ENCODE results near the gene ELF1. TPM values are rescaled to one million over a fixed set of nuclear protein-coding genes. Genes with fewer than 3 reads are reported as not detected.

The ELF1 gene
- total RNA-seq, 1 experiment from 2014 or later = 28.5 TPM

GRCh38 chr13:40923867-40924266 lies 95.2 kb downstream of the ELF1 start:
- Histone ChIP-seq H3K36me3 (ENCODE audit: control insufficient read depth, insufficient read depth, low read length) (no peaks in the 10 kb centered on the region), H3K27ac (ENCODE audit: low read length) (no peak overlapping the region), H3K27me3 (ENCODE audit: control insufficient read depth, insufficient read depth, low read length) (no peaks in the 10 kb centered on the region), H3K9me3 (ENCODE audit: control insufficient read depth, insufficient read depth, low read depth, low read length) (no peaks in the 10 kb centered on the region), H3K4me1 (ENCODE audit: control insufficient read depth, insufficient read depth, low read length) (peaks cover 12% of the 10 kb centered on the region), H3K4me3 (ENCODE audit: low read depth in 2 of 2, low read length in 2 of 2) (no peak overlapping the region)
- intact Hi-C loops (cut with micrococcal nuclease; ENCODE audit: unreplicated experiment) (no loop called here), in situ Hi-C loops (cut with HindIII; ENCODE audit: low pct_unique_long_range_greater_than_20kb, low sequenced_read_pairs) (no loop called here)
- ATAC-seq = no peak
- BruUV-seq (replicated peaks) = no TSS peak
- ChIA-PET CTCF (no interaction called here), POLR2A (no interaction called here)
- DNase-seq (ENCODE audit: low read depth, low spot score) = no peak
- TF ChIP-seq SIN3A (IDR thresholded peaks at IDR 0.05; ENCODE audit: borderline replicate concordance, insufficient read depth, low read depth, low read length) = no peak
- TF ChIP-seq POLR2AphosphoS5 (IDR thresholded peaks at IDR 0.05; ENCODE audit: low read depth, low read length) = no peak
- no peak for TF ChIP-seq CTCF (IDR thresholded peaks at IDR 0.05)
- no peak for TF ChIP-seq REST (IDR thresholded peaks at IDR 0.05; ENCODE audit: insufficient read depth in 1 of 2, low read depth in 2 of 2, low read length in 1 of 2)
- TF ChIP-seq TCF7L2 (IDR thresholded peaks at IDR 0.05; ENCODE audit: low read depth, low read length) = no peak

GRCh38 chr13:40922437-40923040 lies 96.6 kb downstream of the ELF1 start:
- Histone ChIP-seq H3K9me3 (ENCODE audit: control insufficient read depth, insufficient read depth, low read depth, low read length) (no peaks in the 10 kb centered on the region), H3K36me3 (ENCODE audit: control insufficient read depth, insufficient read depth, low read length) (no peaks in the 10 kb centered on the region), H3K4me3 (ENCODE audit: low read depth in 2 of 2, low read length in 2 of 2) (peak overlapping the region; percentile 22 to 40; a peak in 3 of 4 replicates), H3K27me3 (ENCODE audit: control insufficient read depth, insufficient read depth, low read length) (no peaks in the 10 kb centered on the region), H3K27ac (ENCODE audit: low read length) (peak overlapping the region; percentile 74), H3K4me1 (ENCODE audit: control insufficient read depth, insufficient read depth, low read length) (peaks cover 12% of the 10 kb centered on the region)
- ATAC-seq (peak; percentile 57), DNase-seq (ENCODE audit: low read depth, low spot score) (no peak)
- intact Hi-C loops (cut with micrococcal nuclease; ENCODE audit: unreplicated experiment) (no loop called here), in situ Hi-C loops (cut with HindIII; ENCODE audit: low pct_unique_long_range_greater_than_20kb, low sequenced_read_pairs) (no loop called here)
- no TSS peak for BruUV-seq (replicated peaks)
- TF ChIP-seq SIN3A (IDR thresholded peaks at IDR 0.05; ENCODE audit: borderline replicate concordance, insufficient read depth, low read depth, low read length) = no peak
- no peak for TF ChIP-seq REST (IDR thresholded peaks at IDR 0.05; ENCODE audit: insufficient read depth in 1 of 2, low read depth in 2 of 2, low read length in 1 of 2)
- no peak for TF ChIP-seq POLR2AphosphoS5 (IDR thresholded peaks at IDR 0.05; ENCODE audit: low read depth, low read length)
- TF ChIP-seq CTCF (IDR thresholded peaks at IDR 0.05) = no peak
- TF ChIP-seq TCF7L2 (IDR thresholded peaks at IDR 0.05; ENCODE audit: low read depth, low read length) = no peak
- CTCF ChIA-PET = interaction anchor here (0.6 to 2.2 kb wide), 3 partner anchors 106 to 132 kb away, joined by 4 to 8 read pairs (median 7); no protein-coding TSS in a partner anchor
- POLR2A ChIA-PET = interaction anchor here (0.6 kb wide), 1 partner anchor 853 kb away, joined by 3 read pairs; no protein-coding TSS in a partner anchor

Measured in Panc1 (cell line).